ENCODE measurements around the gene NTNG1.

DNA sequence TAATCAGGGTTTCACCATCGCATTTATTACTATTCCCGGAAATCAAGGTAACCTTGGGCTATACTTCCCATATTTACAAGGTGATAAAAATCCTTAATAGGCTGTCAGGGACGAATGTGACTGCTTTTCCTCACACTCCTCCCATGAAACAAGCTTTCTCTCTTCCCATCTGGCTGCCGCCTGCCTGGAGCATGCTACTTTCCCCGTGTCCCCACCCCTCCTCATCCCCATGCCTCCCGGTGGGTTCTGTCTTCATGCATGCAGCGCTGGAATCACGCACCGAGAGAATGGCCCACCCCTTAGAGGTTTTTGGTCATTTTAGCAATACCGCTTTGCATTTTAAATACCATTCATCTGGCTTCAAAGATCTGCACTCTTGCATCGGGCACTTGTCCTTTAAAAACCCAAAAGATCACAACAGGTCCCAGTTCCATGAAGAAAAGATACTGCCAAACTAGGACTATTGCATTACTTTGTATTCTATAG lies 339.1 kb downstream of the NTNG1 start:
- TF ChIP-seq, protein P1, sequence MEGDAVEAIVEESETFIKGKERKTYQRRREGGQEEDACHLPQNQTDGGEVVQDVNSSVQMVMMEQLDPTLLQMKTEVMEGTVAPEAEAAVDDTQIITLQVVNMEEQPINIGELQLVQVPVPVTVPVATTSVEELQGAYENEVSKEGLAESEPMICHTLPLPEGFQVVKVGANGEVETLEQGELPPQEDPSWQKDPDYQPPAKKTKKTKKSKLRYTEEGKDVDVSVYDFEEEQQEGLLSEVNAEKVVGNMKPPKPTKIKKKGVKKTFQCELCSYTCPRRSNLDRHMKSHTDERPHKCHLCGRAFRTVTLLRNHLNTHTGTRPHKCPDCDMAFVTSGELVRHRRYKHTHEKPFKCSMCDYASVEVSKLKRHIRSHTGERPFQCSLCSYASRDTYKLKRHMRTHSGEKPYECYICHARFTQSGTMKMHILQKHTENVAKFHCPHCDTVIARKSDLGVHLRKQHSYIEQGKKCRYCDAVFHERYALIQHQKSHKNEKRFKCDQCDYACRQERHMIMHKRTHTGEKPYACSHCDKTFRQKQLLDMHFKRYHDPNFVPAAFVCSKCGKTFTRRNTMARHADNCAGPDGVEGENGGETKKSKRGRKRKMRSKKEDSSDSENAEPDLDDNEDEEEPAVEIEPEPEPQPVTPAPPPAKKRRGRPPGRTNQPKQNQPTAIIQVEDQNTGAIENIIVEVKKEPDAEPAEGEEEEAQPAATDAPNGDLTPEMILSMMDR (conservative IDR thresholded peaks at IDR 0.05; ENCODE audit: low read depth, low read length): no peak
- no peak for TF ChIP-seq RAD21 (IDR thresholded peaks at IDR 0.05; ENCODE audit: low read length)
- TF ChIP-seq BHLHE40 (IDR thresholded peaks at IDR 0.05; ENCODE audit: low read depth, low read length): no peak
- no peak for TF ChIP-seq POLR2A (IDR thresholded peaks at IDR 0.05; ENCODE audit: low read depth, low read length)
- TF ChIP-seq RFX5 (IDR thresholded peaks at IDR 0.05; ENCODE audit: low read depth, low read length): no peak
- no peak for TF ChIP-seq NFE2L2 (IDR thresholded peaks at IDR 0.05; ENCODE audit: low read depth, low read length)

Measured in IMR-90 (cell line).